Chondrocyte (in vitro differentiated cells): ENCODE results near the gene SASH1. TPM values are rescaled to one million over a fixed set of nuclear protein-coding genes. Genes with fewer than 3 reads are reported as not detected.
A peak's percentile ranks its signal among the peaks of the same experiment; 100 is the strongest.
"Not testable (repeated sequence)": the region's sequence is repeated elsewhere in the genome, so short reads cannot be mapped to it uniquely, and the experiment has no call there.

Experiments
- DNase-seq: peaks from one replicate; pipeline ENCODE4 v3.0.0; 2021; ENCODE audit warnings: mixed read lengths, low spot score
- H3K27ac Mint-ChIP-seq: one replicate; pipeline ENCODE4 v1.8.0; 2021; ENCODE audit warnings: mild to moderate bottlenecking, moderate library complexity, mixed read lengths; ENCODE audit not compliant: unreplicated experiment
- H3K27me3 Mint-ChIP-seq: 2 replicates; pipeline ENCODE4 v1.8.0; 2021; ENCODE audit warnings: low read depth, mixed read lengths
- H3K36me3 Mint-ChIP-seq: 2 replicates; pipeline ENCODE4 v1.8.0; 2021; ENCODE audit warnings: low read depth, mixed read lengths
- H3K4me1 Mint-ChIP-seq: 2 replicates; pipeline ENCODE4 v1.8.0; 2021; ENCODE audit warnings: low read depth, mild to moderate bottlenecking, mixed read lengths
- H3K4me3 Mint-ChIP-seq: one replicate; pipeline ENCODE4 v1.8.0; 2021; ENCODE audit warnings: mild to moderate bottlenecking, moderate library complexity, mixed read lengths; ENCODE audit not compliant: unreplicated experiment
- H3K9me3 Mint-ChIP-seq: 2 replicates; pipeline ENCODE4 v1.8.0; 2021; ENCODE audit warnings: low read depth, mixed read lengths
- CTCF ChIP-seq: fragments of 200-600 bp; sonication (generic); IDR thresholded peaks from 2 replicates; pipeline ENCODE4 v1.5.0; 2021; ENCODE audit warnings: antibody characterized with exemption, mild to moderate bottlenecking, moderate library complexity
- total RNA-seq: library from RNA; stranded (reverse); gene quantifications from 3 replicates; pipeline ENCODE4 v1.2.1, GENCODE V29; 2021

SASH1 gene
- total RNA-seq, 1 donor from 2014 or later: 82.9 TPM

- Mint-ChIP-seq H3K4me1 (peaks cover 26% of the 10 kb centered on the region), H3K27ac (no peak overlapping the region), H3K36me3 (no peaks in the 10 kb centered on the region), H3K9me3 (no peaks in the 10 kb centered on the region), H3K4me3 (no peak overlapping the region), H3K27me3 (no peaks in the 10 kb centered on the region)
- TF ChIP-seq CTCF: no peak
- DNase-seq: no peak
Observed at GRCh38 chr6:148385379-148385778, 42.7 kb downstream of the SASH1 start.

GRCh38 chr6:148388521-148388920 lies 45.9 kb downstream of the SASH1 start:
- peak overlapping the region; percentile 33 for H3K27ac Mint-ChIP-seq
- TF ChIP-seq CTCF: no peak
- H3K36me3 Mint-ChIP-seq: peaks cover 1% of the 10 kb centered on the region
- no peak overlapping the region for H3K4me3 Mint-ChIP-seq
- H3K9me3 Mint-ChIP-seq: no peaks in the 10 kb centered on the region
- H3K27me3 Mint-ChIP-seq: no peaks in the 10 kb centered on the region
- H3K4me1 Mint-ChIP-seq: peaks cover 18% of the 10 kb centered on the region
- DNase-seq: no peak

- DNase-seq: no peak
- Mint-ChIP-seq H3K4me1 (peaks cover 16% of the 10 kb centered on the region), H3K36me3 (peaks cover 3% of the 10 kb centered on the region), H3K27me3 (no peaks in the 10 kb centered on the region), H3K9me3 (no peaks in the 10 kb centered on the region), H3K4me3 (no peak overlapping the region), H3K27ac (no peak overlapping the region)
- no peak for TF ChIP-seq CTCF
Observed at GRCh38 chr6:148389086-148389485, 46.4 kb downstream of the SASH1 start.

GRCh38 chr6:148389917-148390316 lies 47.3 kb downstream of the SASH1 start:
- no peak for DNase-seq
- Mint-ChIP-seq H3K4me1 (peaks cover 23% of the 10 kb centered on the region), H3K4me3 (no peak overlapping the region), H3K27ac (no peak overlapping the region), H3K36me3 (peaks cover 5% of the 10 kb centered on the region), H3K9me3 (no peaks in the 10 kb centered on the region), H3K27me3 (no peaks in the 10 kb centered on the region)
- no peak for TF ChIP-seq CTCF

- not testable (repeated sequence) for H3K9me3 Mint-ChIP-seq, H3K4me3 Mint-ChIP-seq, H3K27me3 Mint-ChIP-seq, H3K36me3 Mint-ChIP-seq, H3K27ac Mint-ChIP-seq, DNase-seq
- peaks cover 26% of the 10 kb centered on the region for H3K4me1 Mint-ChIP-seq
Observed at GRCh38 chr6:148392127-148392526, 49.5 kb downstream of the SASH1 start.

GRCh38 chr6:148392671-148393070 lies 50.0 kb downstream of the SASH1 start:
- DNase-seq: no peak
- no peak for TF ChIP-seq CTCF
- Mint-ChIP-seq H3K27ac (no peak overlapping the region), H3K4me3 (no peak overlapping the region), H3K27me3 (no peaks in the 10 kb centered on the region), H3K4me1 (peaks cover 26% of the 10 kb centered on the region), H3K9me3 (no peaks in the 10 kb centered on the region), H3K36me3 (peaks cover 6% of the 10 kb centered on the region)
